ENCODE data around the gene ANKRD40CL.
"Not testable (repeated sequence)": the region's sequence is repeated elsewhere in the genome, so short reads cannot be mapped to it uniquely, and the experiment has no call there.

Gene ANKRD40CL, protein sequence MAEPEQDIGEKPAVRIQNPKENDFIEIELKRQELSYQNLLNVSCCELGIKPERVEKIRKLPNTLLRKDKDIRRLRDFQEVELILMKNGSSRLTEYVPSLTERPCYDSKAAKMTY

GRCh38 chr17:50767446-50767845 lies at the start of gene ANKRD40CL:
Gene ANKRD40CL, minus strand, starts transcription at chr17:50767518. Its CDS starts 605 bp downstream, at chr17:50766913.
- no peak for DNase-seq (ENCODE audit: low read depth, low spot score)

GRCh38 chr17:50816271-50816670 lies 49.0 kb upstream of the ANKRD40CL start:
- DNase-seq (ENCODE audit: low read depth, low spot score), result no peak

GRCh38 chr17:50815400-50815799 lies 48.1 kb upstream of the ANKRD40CL start:
- DNase-seq (ENCODE audit: low read depth, low spot score), result no peak

DNA sequence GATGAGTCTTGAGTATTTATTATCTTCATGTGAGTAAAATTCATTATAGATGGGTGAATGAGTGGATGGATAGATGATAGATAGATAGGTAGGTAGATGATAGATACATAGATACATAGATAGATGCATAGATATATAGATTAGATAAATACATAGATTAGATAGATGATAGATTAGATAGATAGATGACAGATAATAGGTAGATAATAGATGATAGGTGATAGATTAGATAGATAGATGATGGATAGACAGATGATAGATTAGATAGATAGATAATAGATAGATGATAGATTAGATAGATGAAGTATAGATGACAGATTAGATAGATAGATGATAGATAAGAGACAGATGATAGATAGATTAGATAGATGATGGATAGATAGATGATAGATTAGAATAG lies 46.3 kb upstream of the ANKRD40CL start:
- no peak for DNase-seq (ENCODE audit: low read depth, low spot score)

DNA sequence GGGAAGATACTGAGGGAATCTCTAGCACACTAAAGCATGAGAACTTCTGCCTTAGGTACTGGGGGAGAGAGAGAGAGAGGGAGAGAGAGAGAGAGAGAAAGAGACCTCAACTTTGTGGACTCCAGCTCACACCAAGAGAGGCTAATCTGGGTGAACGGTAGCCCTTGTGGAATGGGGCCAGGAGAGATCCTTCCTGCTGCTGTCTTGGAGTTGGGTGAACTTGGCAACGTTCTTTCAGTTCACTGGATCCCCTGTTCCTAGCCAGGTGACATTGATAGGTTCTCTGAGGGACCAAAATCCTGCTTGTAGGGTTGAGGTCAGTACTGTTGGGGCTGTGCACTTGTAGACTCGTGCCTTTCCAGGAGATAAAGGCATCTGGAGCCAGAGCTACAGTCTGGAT lies 41.6 kb upstream of the ANKRD40CL start:
- DNase-seq (ENCODE audit: low read depth, low spot score), result no peak

GRCh38 chr17:50808413-50808812 lies 41.1 kb upstream of the ANKRD40CL start:
- no peak for DNase-seq (ENCODE audit: low read depth, low spot score)

GRCh38 chr17:50807675-50808074 lies 40.4 kb upstream of the ANKRD40CL start:
- DNase-seq (ENCODE audit: low read depth, low spot score), result no peak

- no peak for DNase-seq (ENCODE audit: low read depth, low spot score)
Measured at GRCh38 chr17:50807009-50807408, 39.7 kb upstream of the ANKRD40CL start.

DNA sequence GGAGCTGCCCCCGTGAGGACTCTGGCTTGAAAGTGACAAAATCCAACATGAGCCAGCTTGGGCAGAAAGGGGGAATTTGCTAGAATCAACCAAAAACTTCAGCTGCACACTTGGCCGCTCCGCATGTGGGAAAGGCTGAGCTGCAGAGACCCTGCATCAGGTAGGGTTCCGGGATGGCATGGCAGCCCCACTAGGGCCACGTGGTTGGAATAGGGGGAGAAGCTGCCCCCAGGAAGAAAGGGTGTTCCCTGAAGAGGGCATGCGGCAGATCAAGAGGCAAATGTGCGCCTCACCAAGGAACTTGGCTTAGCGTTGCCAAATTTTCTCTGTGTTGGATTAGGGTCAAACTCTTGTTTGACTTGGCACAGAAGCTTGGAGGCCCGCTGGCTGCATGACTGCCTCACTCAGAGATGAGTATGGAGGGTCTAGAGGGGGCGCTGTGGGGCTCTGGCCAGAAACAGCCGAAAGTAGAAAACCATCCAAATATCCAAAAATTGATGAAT lies 38.9 kb upstream of the ANKRD40CL start:
- DNase-seq (ENCODE audit: low read depth, low spot score), result no peak

DNA sequence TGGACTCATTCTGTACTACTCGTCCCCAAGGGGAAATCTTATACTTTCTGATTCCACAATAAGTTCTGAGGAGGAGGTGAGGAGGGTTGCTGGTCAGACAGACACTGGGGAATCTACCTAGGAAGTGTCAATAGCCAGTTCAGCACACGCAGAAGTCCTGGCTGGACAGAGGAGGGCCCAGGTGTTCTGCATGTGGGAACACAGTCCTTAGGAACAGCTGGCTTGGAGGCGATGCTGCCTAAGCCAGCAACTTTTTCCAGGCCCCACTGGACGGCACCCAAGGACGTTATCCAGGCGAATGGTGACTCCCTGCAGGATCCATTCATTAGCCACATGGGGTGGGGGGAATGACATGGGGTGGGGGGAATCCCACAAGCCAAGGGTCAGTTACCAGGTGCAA lies 38.2 kb upstream of the ANKRD40CL start:
- no peak for DNase-seq (ENCODE audit: low read depth, low spot score)

- DNase-seq (ENCODE audit: low read depth, low spot score), result not testable (repeated sequence)
Measured at GRCh38 chr17:50804749-50805475, 37.6 kb upstream of the ANKRD40CL start.

GRCh38 chr17:50803676-50804075 lies 36.4 kb upstream of the ANKRD40CL start:
- DNase-seq (ENCODE audit: low read depth, low spot score), result no peak

GRCh38 chr17:50802609-50803571 lies 35.6 kb upstream of the ANKRD40CL start:
- DNase-seq (ENCODE audit: low read depth, low spot score), result no peak

DNA sequence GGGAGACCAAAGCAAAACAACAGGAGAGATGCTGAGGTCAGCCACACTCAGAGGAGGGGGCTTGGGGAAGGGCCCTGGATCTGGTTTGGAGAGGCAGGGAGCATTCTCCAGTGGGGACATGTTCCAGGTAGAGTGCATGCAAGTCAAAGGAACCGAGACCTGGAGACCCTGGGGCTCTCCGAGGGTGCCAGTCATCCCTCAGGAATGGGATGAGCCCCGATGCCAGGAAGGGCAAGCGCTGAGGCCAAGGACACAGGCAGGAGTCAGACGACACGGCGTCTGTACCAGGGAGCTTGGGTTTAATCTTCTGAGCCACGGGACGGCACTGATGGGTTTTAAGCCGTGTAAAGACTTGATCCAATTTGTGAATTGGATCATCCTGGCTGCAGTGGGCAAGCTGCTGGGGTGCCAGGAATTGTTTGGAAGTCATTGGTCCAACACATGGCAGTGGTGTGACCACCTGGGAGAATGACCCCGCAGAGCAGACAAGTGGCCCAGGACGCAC lies 32.9 kb upstream of the ANKRD40CL start:
- no peak for DNase-seq (ENCODE audit: low read depth, low spot score)

DNA sequence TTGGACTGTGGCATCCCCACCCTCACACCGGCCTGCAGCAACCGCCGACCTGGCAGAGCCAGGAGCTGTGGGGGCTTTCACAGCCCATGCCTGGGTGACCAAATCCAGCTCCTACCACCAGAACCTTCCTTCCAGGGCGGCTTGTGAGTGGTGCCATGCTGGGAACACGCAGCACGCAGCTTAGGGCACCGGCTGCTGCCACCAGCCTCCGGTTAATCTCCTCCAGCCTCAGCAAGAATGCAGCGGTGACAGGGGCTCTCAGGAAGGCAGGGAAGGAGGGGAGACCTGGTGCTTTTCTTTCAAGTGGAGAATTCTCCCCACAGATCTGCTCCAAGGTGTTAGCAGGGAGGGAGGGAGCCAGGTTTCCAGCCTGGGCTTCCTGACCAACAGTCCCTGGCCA lies 32.3 kb upstream of the ANKRD40CL start:
- DNase-seq (ENCODE audit: low read depth, low spot score), result no peak

DNA sequence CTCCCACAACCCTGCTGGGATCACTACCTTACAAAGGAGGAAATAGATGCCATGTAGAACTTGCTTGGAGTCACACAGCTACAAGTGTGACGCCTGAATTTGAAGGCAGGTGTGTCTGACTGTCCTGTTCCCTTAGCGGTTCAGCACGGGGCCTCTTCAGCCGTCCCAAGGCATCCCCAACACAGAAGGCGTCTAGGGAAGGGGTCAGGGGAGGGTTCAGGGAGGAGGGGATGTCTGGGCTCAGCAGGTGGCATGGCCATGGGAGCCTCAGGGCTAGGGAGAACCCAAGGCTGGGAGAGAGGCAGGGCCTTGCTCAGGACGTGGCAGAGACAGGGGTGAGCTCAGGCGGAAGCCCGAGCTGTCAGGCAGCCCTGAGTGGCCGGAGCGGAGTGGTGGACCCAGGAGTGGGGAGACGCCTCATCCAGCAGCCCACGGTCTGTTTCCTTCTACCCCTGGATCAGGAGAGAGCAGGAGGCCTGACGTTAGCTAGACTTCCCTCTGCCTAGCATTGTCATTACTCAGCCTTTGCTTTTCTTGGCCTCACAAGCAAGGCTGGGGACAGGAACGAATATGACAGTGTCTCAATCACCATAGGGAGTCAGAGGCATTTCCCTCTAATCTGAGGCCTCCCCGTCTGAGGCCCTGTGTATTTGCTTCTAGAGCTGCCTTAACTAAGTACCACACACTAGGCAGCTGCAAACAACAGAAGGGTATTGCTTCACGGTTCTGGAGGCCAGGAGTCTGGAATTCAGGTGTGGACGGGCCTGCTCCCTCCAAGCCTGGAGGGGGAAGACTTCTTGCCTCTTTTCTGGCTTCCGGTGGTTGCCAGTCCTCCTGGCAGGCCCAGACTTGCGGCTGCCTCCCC lies 31.3 kb upstream of the ANKRD40CL start:
- no peak for DNase-seq (ENCODE audit: low read depth, low spot score)

- DNase-seq (ENCODE audit: low read depth, low spot score), result no peak
Measured at GRCh38 chr17:50797135-50797810, 30.0 kb upstream of the ANKRD40CL start.

DNA sequence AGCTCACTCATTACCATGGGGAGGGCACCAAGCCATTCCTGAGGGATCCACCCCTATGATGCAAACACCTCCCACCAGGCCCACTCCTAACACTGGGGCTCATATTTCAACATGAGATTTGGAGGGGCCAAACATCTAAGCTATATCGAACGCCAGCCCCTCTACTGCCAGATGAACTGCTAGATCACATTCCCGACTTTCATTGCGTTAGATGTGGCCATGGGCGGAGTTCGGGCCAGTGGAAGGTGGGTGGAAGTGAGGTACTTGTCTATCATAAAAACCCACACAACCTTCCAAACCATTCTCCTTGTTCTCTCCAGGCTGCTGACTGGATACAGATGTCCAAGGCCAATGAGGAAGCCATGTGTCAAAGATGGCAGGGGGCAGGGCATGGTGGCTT lies 27.0 kb upstream of the ANKRD40CL start:
- DNase-seq (ENCODE audit: low read depth, low spot score), result no peak

- DNase-seq (ENCODE audit: low read depth, low spot score), result no peak
Measured at GRCh38 chr17:50793007-50793406, 25.7 kb upstream of the ANKRD40CL start.

DNA sequence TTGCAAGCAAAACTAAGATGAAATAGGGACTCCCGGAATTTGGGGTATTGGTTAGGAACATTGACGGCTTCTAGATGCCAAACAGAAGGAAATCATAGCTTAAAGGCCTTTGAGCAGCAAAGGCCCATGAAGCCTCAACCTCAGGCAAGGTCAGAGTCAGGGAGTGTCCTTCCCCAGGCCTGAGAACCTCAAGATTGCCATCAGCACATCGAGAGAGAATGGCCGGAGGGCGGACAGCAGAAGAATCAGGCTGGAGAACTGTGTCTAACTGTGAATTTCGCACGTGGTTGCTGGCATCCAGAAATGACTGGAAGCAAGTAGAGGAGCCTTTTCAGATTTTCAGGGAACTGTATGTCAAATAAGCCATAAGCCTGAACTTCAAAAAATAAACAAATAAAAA lies 24.8 kb upstream of the ANKRD40CL start:
- DNase-seq (ENCODE audit: low read depth, low spot score), result no peak

DNA sequence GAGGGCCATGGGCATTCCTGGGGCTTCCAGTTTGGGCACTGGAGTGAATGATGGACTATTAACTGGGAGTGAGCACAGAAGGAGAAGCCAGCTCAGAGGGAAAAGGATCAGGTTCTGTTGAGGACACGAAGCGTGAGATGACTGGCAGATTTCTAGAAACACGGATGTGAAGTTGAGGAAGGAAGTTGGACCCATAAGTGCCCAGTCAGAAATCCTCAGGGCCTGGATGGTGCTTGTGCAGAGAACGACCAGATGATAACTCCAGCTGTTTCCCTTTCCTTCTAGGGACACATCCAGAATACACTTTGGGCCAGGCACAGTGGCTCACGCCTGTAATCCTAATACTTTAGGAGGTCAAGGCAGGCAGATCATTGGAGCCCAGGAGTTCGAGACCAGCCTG lies 23.3 kb upstream of the ANKRD40CL start:
- no peak for DNase-seq (ENCODE audit: low read depth, low spot score)

Measured in iPS DF 19.7 (cell line).